Bronchial epithelial cell (primary cell): Measurements from ENCODE around the gene CPHXL. TPM values are rescaled to one million over a fixed set of nuclear protein-coding genes. Genes with fewer than 3 reads are reported as not detected.

Source experiments
- DNase-seq: peaks from one replicate; pipeline ENCODE4 v3.0.0-alpha.2; 2010; ENCODE audit warnings: low read depth
- FAIRE-seq: peaks from 2 replicates; lab custom pipeline; 2011; peaks lifted over from hg19 to GRCh38; lab: Jason Lieb, UNC
- H3K27me3 ChIP-seq: 2 replicates; pipeline ENCODE4 v1.5.1; 2011; ENCODE audit warnings: low read length; ENCODE audit not compliant: control insufficient read depth, insufficient read depth
- H3K36me3 ChIP-seq: 2 replicates; pipeline ENCODE4 v1.5.1; 2011; ENCODE audit warnings: low read length; ENCODE audit not compliant: control insufficient read depth, insufficient read depth
- H3K4me3 ChIP-seq: 2 replicates; pipeline ENCODE4 v1.5.1; 2011; ENCODE audit warnings: mild to moderate bottlenecking, low read depth, low read length, control low read depth
- CTCF ChIP-seq: IDR thresholded peaks from 2 replicates; pipeline ENCODE4 v1.5.1; 2011; ENCODE audit warnings: mild to moderate bottlenecking, moderate library complexity, low read length, control low read depth, inconsistent platforms; ENCODE audit not compliant: insufficient read depth, severe bottlenecking
- total RNA-seq: library from RNA; depleted of rRNA; stranded (reverse); fragments of >200 nt; gene quantifications from 2 replicates; pipeline ENCODE4 v1.2.1, GENCODE V29; 2014

CPHXL gene
- total RNA-seq, 1 donor from 2014 or later, result not detected

- DNase-seq (no peak), FAIRE-seq (no peak)
Measured at GRCh38 chr16:75745823-75746222, 19.5 kb upstream of the CPHXL start.

GRCh38 chr16:75745242-75745641 is 19.0 kb upstream of the CPHXL start:
- Histone ChIP-seq H3K36me3 (no peaks in the 10 kb centered on the region), H3K27me3 (no peaks in the 10 kb centered on the region), H3K4me3 (no peak overlapping the region)
- DNase-seq (no peak), FAIRE-seq (no peak)
- no peak for TF ChIP-seq CTCF

More at GRCh38 chr16:75745823-75746222, 19.5 kb upstream of the CPHXL start:
- Histone ChIP-seq H3K27me3 (no peaks in the 10 kb centered on the region), H3K36me3 (no peaks in the 10 kb centered on the region), H3K4me3 (no peak overlapping the region)
- TF ChIP-seq CTCF, result no peak

- Histone ChIP-seq H3K4me3 (no peak overlapping the region), H3K27me3 (no peaks in the 10 kb centered on the region), H3K36me3 (no peaks in the 10 kb centered on the region)
- TF ChIP-seq CTCF, result no peak
- DNase-seq (peak; percentile 2), FAIRE-seq (no peak)
Measured at GRCh38 chr16:75742424-75743047, 16.2 kb upstream of the CPHXL start.

- TF ChIP-seq CTCF, result no peak
- FAIRE-seq, result no peak
- Histone ChIP-seq H3K4me3 (no peak overlapping the region), H3K36me3 (no peaks in the 10 kb centered on the region), H3K27me3 (no peaks in the 10 kb centered on the region)
- no peak for DNase-seq
Measured at GRCh38 chr16:75733305-75734211, 7.3 kb upstream of the CPHXL start.

- Histone ChIP-seq H3K27me3 (no peaks in the 10 kb centered on the region), H3K36me3 (no peaks in the 10 kb centered on the region), H3K4me3 (no peak overlapping the region)
- no peak for TF ChIP-seq CTCF
- FAIRE-seq (no peak), DNase-seq (no peak)
Measured at GRCh38 chr16:75732871-75733270, 6.6 kb upstream of the CPHXL start.
